ENCODE results near the gene MEX3C. TPM values are rescaled to one million over a fixed set of nuclear protein-coding genes. Genes with fewer than 3 reads are reported as not detected.

The MEX3C gene
- total RNA-seq, 6 experiments from 2014 or later, result 8.2 to 13.6 (median 9.6) TPM

DNA sequence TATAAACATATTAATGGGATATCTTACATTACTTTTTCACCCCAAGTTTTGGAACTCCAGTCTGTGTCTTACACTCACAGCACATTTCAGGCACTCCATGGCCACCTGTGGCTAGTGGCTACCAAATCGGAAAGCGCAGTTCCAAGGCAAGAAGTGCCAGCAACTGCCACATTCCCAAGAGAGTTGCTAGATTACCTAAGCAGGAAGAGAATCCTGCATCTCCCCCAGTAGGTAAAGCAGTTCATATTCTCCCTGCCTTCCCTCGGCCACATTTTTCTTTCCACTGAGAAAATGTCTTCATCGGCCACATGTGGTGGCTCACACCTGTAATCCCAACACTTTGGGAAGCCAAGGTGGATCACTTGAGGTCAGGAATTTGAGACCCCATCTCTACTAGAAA is 62.8 kb downstream of the MEX3C start:
- Histone ChIP-seq H3K36me3 (no peaks in the 10 kb centered on the region), H3K4me3 (no peak overlapping the region), H3K9me3 (no peaks in the 10 kb centered on the region), H3K27ac (no peak overlapping the region), H3K27me3 (no peaks in the 10 kb centered on the region), H3K4me1 (peaks cover 0 to 28% (median 10%) of the 10 kb centered on the region in 4 donors)
- TF ChIP-seq, protein P1, sequence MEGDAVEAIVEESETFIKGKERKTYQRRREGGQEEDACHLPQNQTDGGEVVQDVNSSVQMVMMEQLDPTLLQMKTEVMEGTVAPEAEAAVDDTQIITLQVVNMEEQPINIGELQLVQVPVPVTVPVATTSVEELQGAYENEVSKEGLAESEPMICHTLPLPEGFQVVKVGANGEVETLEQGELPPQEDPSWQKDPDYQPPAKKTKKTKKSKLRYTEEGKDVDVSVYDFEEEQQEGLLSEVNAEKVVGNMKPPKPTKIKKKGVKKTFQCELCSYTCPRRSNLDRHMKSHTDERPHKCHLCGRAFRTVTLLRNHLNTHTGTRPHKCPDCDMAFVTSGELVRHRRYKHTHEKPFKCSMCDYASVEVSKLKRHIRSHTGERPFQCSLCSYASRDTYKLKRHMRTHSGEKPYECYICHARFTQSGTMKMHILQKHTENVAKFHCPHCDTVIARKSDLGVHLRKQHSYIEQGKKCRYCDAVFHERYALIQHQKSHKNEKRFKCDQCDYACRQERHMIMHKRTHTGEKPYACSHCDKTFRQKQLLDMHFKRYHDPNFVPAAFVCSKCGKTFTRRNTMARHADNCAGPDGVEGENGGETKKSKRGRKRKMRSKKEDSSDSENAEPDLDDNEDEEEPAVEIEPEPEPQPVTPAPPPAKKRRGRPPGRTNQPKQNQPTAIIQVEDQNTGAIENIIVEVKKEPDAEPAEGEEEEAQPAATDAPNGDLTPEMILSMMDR (IDR thresholded peaks at IDR 0.05), result no peak
- no peak for TF ChIP-seq POLR2A (IDR thresholded peaks at IDR 0.05)
- no peak for ATAC-seq
- intact Hi-C loops (cut with DNase I), result no loop called here
- WGBS (ENCODE audit: insufficient coverage, low coverage, low lambda C conversion rate, missing lambda C conversion rate), result 92% methylated on average over 4 of the region's 4 CpGs
- DNase-seq, result no peak

DNA sequence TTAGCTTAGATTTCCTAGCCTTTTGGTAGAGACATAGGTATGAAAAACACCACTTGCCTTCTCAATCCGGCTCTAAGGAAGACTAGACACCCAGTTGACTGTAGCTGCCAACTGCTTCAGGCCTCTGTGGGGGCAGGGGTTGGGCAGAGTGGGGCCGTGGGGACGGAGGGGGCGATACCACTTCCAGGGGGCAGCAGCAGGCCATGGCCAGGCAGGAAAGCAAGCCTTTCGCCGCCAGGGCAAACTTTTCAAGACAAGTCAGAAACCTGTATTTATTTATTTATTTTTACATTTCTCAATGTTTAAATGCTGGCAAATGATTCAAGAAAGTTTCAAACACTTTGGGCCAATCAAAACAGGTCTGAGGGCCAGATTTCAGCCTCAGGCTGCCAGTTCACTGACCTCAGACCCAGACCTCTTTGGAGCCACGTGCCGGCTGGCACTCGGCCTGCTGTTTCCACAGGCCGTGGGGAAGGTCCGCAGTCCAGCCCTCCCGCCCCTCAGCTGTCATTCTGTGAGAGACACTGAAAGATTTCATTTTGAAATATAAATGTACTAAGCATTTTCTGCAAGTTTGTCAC is 63.8 kb downstream of the MEX3C start:
- Histone ChIP-seq H3K27ac (peak overlapping the region in 1 of 3 donors; percentile 47), H3K4me1 (peaks cover 0 to 28% (median 10%) of the 10 kb centered on the region in 4 donors), H3K36me3 (no peaks in the 10 kb centered on the region), H3K4me3 (no peak overlapping the region), H3K27me3 (no peaks in the 10 kb centered on the region), H3K9me3 (no peaks in the 10 kb centered on the region)
- WGBS (ENCODE audit: insufficient coverage, low coverage, low lambda C conversion rate, missing lambda C conversion rate), result 25% methylated on average over 7 of the region's 12 CpGs
- intact Hi-C loops (cut with DNase I), result no loop called here
- DNase-seq, result peak; percentile 80 to 91 (median 89)
- peak; percentile 93 to 98 (median 94) for ATAC-seq
- TF ChIP-seq POLR2A (IDR thresholded peaks at IDR 0.05), result no peak
- TF ChIP-seq, protein P1 (IDR thresholded peaks at IDR 0.05), result peak in 2 of 4 donors; percentile 17 to 35

DNA sequence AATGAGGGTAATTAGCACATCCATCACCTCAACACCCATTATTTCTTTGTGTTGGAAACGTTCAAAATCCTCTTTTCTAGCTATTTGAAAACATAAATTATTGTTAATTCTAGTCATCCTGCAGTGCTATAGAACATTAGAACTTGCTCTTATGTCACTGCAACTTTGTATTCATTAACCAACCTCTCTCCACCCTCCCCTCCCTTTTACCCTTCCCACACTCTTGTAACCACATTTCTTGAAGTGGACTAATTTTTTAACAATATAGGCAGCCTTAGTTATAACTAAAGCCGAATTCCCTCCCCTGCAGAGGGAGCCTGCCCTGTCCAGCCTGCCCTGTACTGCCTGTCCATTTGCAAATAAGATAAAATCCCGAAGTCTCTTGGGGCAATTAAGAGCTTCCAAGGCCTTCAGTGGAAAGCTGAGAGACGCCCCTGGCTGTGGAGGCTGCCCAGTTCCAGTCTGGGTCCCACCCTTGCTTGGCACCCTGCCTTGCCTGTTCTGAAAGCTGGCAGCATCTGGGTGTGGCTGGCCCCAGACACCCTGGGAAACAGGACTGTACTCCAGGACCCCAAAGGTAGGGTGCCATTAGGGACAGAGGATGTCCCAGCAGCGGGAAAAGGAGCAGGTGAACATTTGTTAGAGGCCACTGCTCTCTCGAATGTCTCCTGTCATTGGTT is 65.1 kb downstream of the MEX3C start:
- intact Hi-C loops (cut with DNase I), result no loop called here
- Histone ChIP-seq H3K9me3 (no peaks in the 10 kb centered on the region), H3K36me3 (no peaks in the 10 kb centered on the region), H3K27me3 (no peaks in the 10 kb centered on the region), H3K4me1 (peaks cover 0 to 28% (median 10%) of the 10 kb centered on the region in 4 donors), H3K27ac (no peak overlapping the region), H3K4me3 (no peak overlapping the region)
- TF ChIP-seq POLR2A (IDR thresholded peaks at IDR 0.05), result no peak
- TF ChIP-seq, protein P1 (IDR thresholded peaks at IDR 0.05), result no peak
- DNase-seq (no peak), ATAC-seq (peak in 2 of 4 donors; percentile 18 to 35)
- WGBS (ENCODE audit: insufficient coverage, low coverage, low lambda C conversion rate, missing lambda C conversion rate), result 21% methylated on average over 4 of the region's 6 CpGs

DNA sequence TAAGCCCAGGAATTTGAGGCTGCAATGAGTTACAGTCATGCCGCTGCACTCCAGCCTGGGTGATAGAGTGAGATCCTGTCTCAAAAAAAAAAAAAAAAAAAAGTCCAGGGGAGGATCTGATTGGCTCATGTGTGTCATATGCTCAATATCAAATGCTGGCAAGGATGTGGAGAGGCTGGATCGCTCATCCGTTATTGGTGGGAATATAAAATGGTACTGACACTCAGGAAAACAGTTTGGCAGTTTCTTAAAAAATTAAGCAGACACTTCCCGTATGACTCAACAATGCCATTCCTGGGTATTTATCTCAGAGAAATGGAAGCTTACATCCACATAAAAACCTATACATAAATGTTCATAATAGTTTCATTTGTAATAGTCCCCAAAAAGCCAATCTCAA is 68.9 kb downstream of the MEX3C start:
- ATAC-seq (no peak), DNase-seq (no peak)
- Histone ChIP-seq H3K27ac (no peak overlapping the region), H3K4me3 (no peak overlapping the region), H3K36me3 (no peaks in the 10 kb centered on the region), H3K27me3 (no peaks in the 10 kb centered on the region), H3K9me3 (no peaks in the 10 kb centered on the region), H3K4me1 (peaks cover 0 to 20% (median 9%) of the 10 kb centered on the region in 4 donors)
- WGBS (ENCODE audit: insufficient coverage, low coverage, low lambda C conversion rate, missing lambda C conversion rate), result 58% methylated on average over 4 of the region's 4 CpGs
- intact Hi-C loops (cut with DNase I), result no loop called here
- TF ChIP-seq POLR2A (IDR thresholded peaks at IDR 0.05), result no peak
- TF ChIP-seq, protein P1 (IDR thresholded peaks at IDR 0.05), result no peak

All from right lobe of liver (tissue), 6 donors.